Prostate gland (tissue), 2 donors: ENCODE measurements around the gene IGDCC3. TPM values are rescaled to one million over a fixed set of nuclear protein-coding genes. Genes with fewer than 3 reads are reported as not detected.

Experiments
- DNase-seq: peaks from one replicate; pipeline ENCODE4 v3.0.0-alpha.2; 2019; ENCODE audit warnings: low spot score
- H3K27ac ChIP-seq, 2 donors: fragments of 200-600 bp; sonication (generic); 2 replicates each; pipeline ENCODE4 v1.5.1; 2017 to 2019
- H3K27me3 ChIP-seq: fragments of 200-600 bp; sonication (generic); replicated peaks from 2 replicates; pipeline ENCODE4 v1.5.1; 2019; ENCODE audit not compliant: insufficient read depth
- H3K36me3 ChIP-seq, 2 donors: fragments of 200-600 bp; sonication (generic); 1 replicate in 1 of 2; 2 replicates in 1 of 2; pipeline versions ENCODE4 v1.5.1 to v1.8.1; 2017 to 2019
- H3K4me1 ChIP-seq: fragments of 200-600 bp; sonication (generic); replicated peaks from 2 replicates; pipeline ENCODE4 v1.5.1; 2019
- H3K4me3 ChIP-seq, 2 donors: fragments of 200-600 bp; sonication (generic); 2 replicates each; pipeline ENCODE4 v1.5.1; 2017 to 2019
- H3K9me3 ChIP-seq: fragments of 200-600 bp; sonication (generic); 2 replicates; pipeline ENCODE4 v1.5.1; 2017
- CTCF ChIP-seq, 4 experiments: fragments of 200-600 bp in 2 of 4; fragments of 450-650 bp in 2 of 4; sonication (generic) in 2 of 4; IDR thresholded peaks; 1 replicate in 3 of 4; 2 replicates in 1 of 4; pipeline ENCODE4 v1.5.1; 2016 to 2019; ENCODE audit warnings: antibody characterized with exemption in 4 of 4, mild to moderate bottlenecking in 2 of 4, moderate library complexity in 2 of 4
- POLR2A ChIP-seq: fragments of 450-650 bp; IDR thresholded peaks from one replicate; pipeline ENCODE4 v1.6.1; 2016; ENCODE audit warnings: antibody characterized with exemption, mild to moderate bottlenecking
- POLR2AphosphoS5 ChIP-seq: sonication (generic); formaldehyde crosslinking; IDR thresholded peaks from one replicate; pipeline ENCODE4 v1.6.1; 2017; ENCODE audit warnings: antibody characterized with exemption
- WGBS: methylation state at CpG from one replicate; pipeline ENCODE4 v1.1.5; 2018; 5-methylcytosine and 5-hydroxymethylcytosine counted together
- intact Hi-C: fragments of 100-400 bp; cut with DNase I; formaldehyde crosslinking; loops from one replicate; pipeline ENCODE4 v1.14.2; 2022
- total RNA-seq, 2 donors: library from RNA; depleted of rRNA; stranded (reverse); fragments of >200 nt; gene quantifications; one replicate each; pipeline ENCODE4 v1.1.0, GENCODE V29; 2016

The IGDCC3 gene
- total RNA-seq, 2 donors from 2014 or later = 0.05 to 2.7 TPM

DNA sequence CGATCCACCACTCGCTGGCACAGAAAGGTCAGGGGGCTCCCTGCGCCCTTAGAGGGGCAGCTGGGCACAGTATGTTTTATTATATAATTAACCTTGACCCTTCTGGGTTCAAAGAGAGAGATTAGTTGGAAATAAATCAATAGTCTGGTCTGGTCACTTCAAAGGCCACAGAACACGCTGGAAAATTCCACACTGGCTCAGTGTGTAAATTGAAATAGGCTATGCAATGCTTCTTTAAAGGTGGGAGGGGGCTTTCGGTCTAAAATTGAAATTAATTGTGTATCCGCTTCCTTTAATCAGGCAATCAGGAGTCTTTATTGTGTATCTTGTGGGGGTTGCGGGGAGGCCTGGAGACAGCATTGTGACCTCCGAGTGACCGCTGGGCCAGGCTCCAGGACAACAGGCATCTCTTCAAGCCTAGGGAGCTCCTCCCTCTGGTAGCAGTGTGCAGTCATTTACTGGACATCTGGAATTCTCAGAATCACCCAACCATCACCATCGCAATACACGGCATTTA is 65.3 kb downstream of the IGDCC3 start:
- TF ChIP-seq POLR2AphosphoS5 = no peak
- no peak for TF ChIP-seq POLR2A
- TF ChIP-seq CTCF (IDR thresholded peaks at IDR 0.05) = no peak
- Histone ChIP-seq H3K9me3 (no peaks in the 10 kb centered on the region), H3K36me3 (no peaks in the 10 kb centered on the region), H3K4me3 (no peak overlapping the region), H3K27me3 (no peaks in the 10 kb centered on the region), H3K27ac (no peak overlapping the region), H3K4me1 (no peaks in the 10 kb centered on the region)
- DNase-seq = no peak
- 70% methylated on average over 11 of the region's 11 CpGs for WGBS
- intact Hi-C loops = no loop called here

- TF ChIP-seq POLR2A (no peak), POLR2AphosphoS5 (no peak), CTCF (IDR thresholded peaks at IDR 0.05) (no peak)
- WGBS = 55% methylated on average over 3 of the region's 3 CpGs
Observed at GRCh38 chr15:65311760-65312159, 66.0 kb downstream of the IGDCC3 start.

GRCh38 chr15:65310431-65311137 is 67.2 kb downstream of the IGDCC3 start:
- Histone ChIP-seq H3K27me3 (no peaks in the 10 kb centered on the region), H3K9me3 (no peaks in the 10 kb centered on the region), H3K27ac (no peak overlapping the region), H3K36me3 (no peaks in the 10 kb centered on the region), H3K4me3 (no peak overlapping the region), H3K4me1 (no peaks in the 10 kb centered on the region)
- 95% methylated on average over 10 of the region's 10 CpGs for WGBS
- no peak for DNase-seq
- intact Hi-C loops = no loop called here
- TF ChIP-seq POLR2AphosphoS5 (no peak), POLR2A (no peak), CTCF (IDR thresholded peaks at IDR 0.05) (no peak)

More at GRCh38 chr15:65311760-65312159, 66.0 kb downstream of the IGDCC3 start:
- H3K27ac ChIP-seq = no peak overlapping the region
- H3K27me3 ChIP-seq = no peaks in the 10 kb centered on the region
- intact Hi-C loops = no loop called here
- H3K36me3 ChIP-seq = no peaks in the 10 kb centered on the region
- no peaks in the 10 kb centered on the region for H3K9me3 ChIP-seq
- H3K4me3 ChIP-seq = no peak overlapping the region
- H3K4me1 ChIP-seq = no peaks in the 10 kb centered on the region
- DNase-seq = no peak

GRCh38 chr15:65309882-65310418 is 67.9 kb downstream of the IGDCC3 start:
- DNase-seq = no peak

More at GRCh38 chr15:65309882-65310418, 67.9 kb downstream of the IGDCC3 start:
- 79% methylated on average over 12 of the region's 12 CpGs for WGBS
- Histone ChIP-seq H3K36me3 (no peaks in the 10 kb centered on the region), H3K27me3 (no peaks in the 10 kb centered on the region), H3K4me3 (no peak overlapping the region), H3K4me1 (no peaks in the 10 kb centered on the region), H3K27ac (no peak overlapping the region), H3K9me3 (no peaks in the 10 kb centered on the region)
- intact Hi-C loops = no loop called here
- no peak for TF ChIP-seq POLR2AphosphoS5
- no peak for TF ChIP-seq POLR2A
- TF ChIP-seq CTCF (IDR thresholded peaks at IDR 0.05) = no peak
